ENCODE data around the gene SYNE4. TPM values are rescaled to one million over a fixed set of nuclear protein-coding genes. Genes with fewer than 3 reads are reported as not detected.

The SYNE4 gene
- total and polyA plus RNA-seq, 2 donors (not counting 1 experiment from before 2014, with no cell fraction given): 0.12 to 0.17 TPM

GRCh38 chr19:36049080-36049698, 40.6 kb upstream of the SYNE4 start:
- peak in 1 of 2 donors; percentile 17 for DNase-seq (ENCODE audit: low read depth in 2 of 2)
- H3K4me1 ChIP-seq (ENCODE audit: control insufficient read depth, extremely low read depth, insufficient read depth, low read length): peaks cover 3% of the 10 kb centered on the region
- H3K79me2 ChIP-seq (ENCODE audit: control insufficient read depth, insufficient read depth, low read length): no peaks in the 10 kb centered on the region
- H3K27me3 ChIP-seq (ENCODE audit: control insufficient read depth, insufficient read depth, low read length): no peaks in the 10 kb centered on the region
- H3K9ac ChIP-seq (ENCODE audit: insufficient read depth, low read length): no peak overlapping the region
- no peak overlapping the region for H3K4me2 ChIP-seq (ENCODE audit: extremely low read depth, insufficient read depth, low read length)
- no peak overlapping the region for H3K27ac ChIP-seq (ENCODE audit: insufficient read depth, low read length)
- no peak overlapping the region for H2AFZ ChIP-seq (ENCODE audit: low read length)
- H3K36me3 ChIP-seq (ENCODE audit: control insufficient read depth, insufficient read depth, low read length): no peaks in the 10 kb centered on the region
- H3K4me3 ChIP-seq (replicated peaks in 1 of 4; ENCODE audit: control extremely low read depth in 1 of 4, insufficient read depth in 1 of 4, low read depth in 3 of 4, low read length in 4 of 4): no peak overlapping the region
- no peaks in the 10 kb centered on the region for H4K20me1 ChIP-seq (ENCODE audit: control insufficient read depth, extremely low read depth, insufficient read depth, low read length)
- H3K9me3 ChIP-seq (ENCODE audit: control insufficient read depth, insufficient read depth, low read depth, low read length): no peaks in the 10 kb centered on the region
- TF ChIP-seq EZH2 (IDR thresholded peaks at IDR 0.05; ENCODE audit: low read length, missing control alignments) (no peak), CTCF (conservative IDR thresholded peaks at IDR 0.05 in 1 of 2, IDR thresholded peaks at IDR 0.05 in 1 of 2; ENCODE audit: low read depth in 1 of 2, low read length in 2 of 2) (no peak)

- DNase-seq (ENCODE audit: low read depth in 2 of 2): no peak
Observed at GRCh38 chr19:36047835-36048234, 39.2 kb upstream of the SYNE4 start.

GRCh38 chr19:36046443-36047050, 37.9 kb upstream of the SYNE4 start:
- no peak overlapping the region for H3K27ac ChIP-seq (ENCODE audit: insufficient read depth, low read length)
- DNase-seq (ENCODE audit: low read depth in 2 of 2): peak in 1 of 2 donors; percentile 38
- H3K4me1 ChIP-seq (ENCODE audit: control insufficient read depth, extremely low read depth, insufficient read depth, low read length): peaks cover 5% of the 10 kb centered on the region
- no peak overlapping the region for H3K4me2 ChIP-seq (ENCODE audit: extremely low read depth, insufficient read depth, low read length)
- no peak overlapping the region for H2AFZ ChIP-seq (ENCODE audit: low read length)
- H3K36me3 ChIP-seq (ENCODE audit: control insufficient read depth, insufficient read depth, low read length): no peaks in the 10 kb centered on the region
- no peaks in the 10 kb centered on the region for H3K79me2 ChIP-seq (ENCODE audit: control insufficient read depth, insufficient read depth, low read length)
- TF ChIP-seq EZH2 (IDR thresholded peaks at IDR 0.05; ENCODE audit: low read length, missing control alignments): no peak
- no peak for TF ChIP-seq CTCF (conservative IDR thresholded peaks at IDR 0.05 in 1 of 2, IDR thresholded peaks at IDR 0.05 in 1 of 2; ENCODE audit: low read depth in 1 of 2, low read length in 2 of 2)
- no peaks in the 10 kb centered on the region for H3K27me3 ChIP-seq (ENCODE audit: control insufficient read depth, insufficient read depth, low read length)
- H3K9me3 ChIP-seq (ENCODE audit: control insufficient read depth, insufficient read depth, low read depth, low read length): no peaks in the 10 kb centered on the region
- no peaks in the 10 kb centered on the region for H4K20me1 ChIP-seq (ENCODE audit: control insufficient read depth, extremely low read depth, insufficient read depth, low read length)
- no peak overlapping the region for H3K4me3 ChIP-seq (replicated peaks in 1 of 4; ENCODE audit: control extremely low read depth in 1 of 4, insufficient read depth in 1 of 4, low read depth in 3 of 4, low read length in 4 of 4)
- no peak overlapping the region for H3K9ac ChIP-seq (ENCODE audit: insufficient read depth, low read length)

More at GRCh38 chr19:36047835-36048234, 39.2 kb upstream of the SYNE4 start:
- Histone ChIP-seq H3K36me3 (ENCODE audit: control insufficient read depth, insufficient read depth, low read length) (no peaks in the 10 kb centered on the region), H3K79me2 (ENCODE audit: control insufficient read depth, insufficient read depth, low read length) (no peaks in the 10 kb centered on the region), H3K4me2 (ENCODE audit: extremely low read depth, insufficient read depth, low read length) (no peak overlapping the region), H3K9ac (ENCODE audit: insufficient read depth, low read length) (no peak overlapping the region), H3K4me1 (ENCODE audit: control insufficient read depth, extremely low read depth, insufficient read depth, low read length) (peaks cover 3% of the 10 kb centered on the region), H4K20me1 (ENCODE audit: control insufficient read depth, extremely low read depth, insufficient read depth, low read length) (no peaks in the 10 kb centered on the region), H3K27ac (ENCODE audit: insufficient read depth, low read length) (no peak overlapping the region), H2AFZ (ENCODE audit: low read length) (no peak overlapping the region), H3K9me3 (ENCODE audit: control insufficient read depth, insufficient read depth, low read depth, low read length) (no peaks in the 10 kb centered on the region), H3K27me3 (ENCODE audit: control insufficient read depth, insufficient read depth, low read length) (no peaks in the 10 kb centered on the region), H3K4me3 (replicated peaks in 1 of 4; ENCODE audit: control extremely low read depth in 1 of 4, insufficient read depth in 1 of 4, low read depth in 3 of 4, low read length in 4 of 4) (no peak overlapping the region)
- TF ChIP-seq CTCF (conservative IDR thresholded peaks at IDR 0.05 in 1 of 2, IDR thresholded peaks at IDR 0.05 in 1 of 2; ENCODE audit: low read depth in 1 of 2, low read length in 2 of 2) (no peak), EZH2 (IDR thresholded peaks at IDR 0.05; ENCODE audit: low read length, missing control alignments) (no peak)

All from fibroblast of lung (primary cell).